A549 (cell line): ENCODE data around the gene AFAP1. TPM values are rescaled to one million over a fixed set of nuclear protein-coding genes. Genes with fewer than 3 reads are reported as not detected.

Experiments used
- ATAC-seq, 2 experiments: fragments of 200-7000 bp in 1 of 2; fragments of >200 bp in 1 of 2; cut with Nextera tagmentation in 1 of 2; cut with Tn5 transposase in 1 of 2; 3 replicates each; pipeline versions ENCODE4 v1.8.0 to v1.9.1; 2018 to 2020; ENCODE audit warnings: mild to moderate bottlenecking in 1 of 2, moderate library complexity in 1 of 2
- CTCF ChIA-PET: fragments of 300-600 bp; sonication (Branson Sonifier 250); formaldehyde crosslinking; extraction: SDS; loops from one replicate; lab custom pipeline; 2021; ENCODE audit warnings: antibody characterized with exemption, inconsistent platforms; lab: Yijun Ruan, JAX
- POLR2A ChIA-PET: fragments of 350-600 bp; formaldehyde crosslinking; extraction: SDS; loops from one replicate; lab custom pipeline; 2021; ENCODE audit warnings: antibody characterized with exemption, inconsistent platforms; lab: Yijun Ruan, JAX
- DNase-seq, 2 experiments: peaks; one replicate each; pipeline versions ENCODE4 v3.0.0 to v3.0.0-alpha.2; 2011 to 2016; ENCODE audit warnings: low read depth in 1 of 2, low spot score in 1 of 2
- FAIRE-seq: peaks from 2 replicates; lab custom pipeline; 2011; peaks lifted over from hg19 to GRCh38; lab: Jason Lieb, UNC
- H3K27ac ChIP-seq, 2 experiments: fragments of >200 bp; sonication (Bioruptor Twin); formaldehyde crosslinking; 3 replicates each; pipeline ENCODE4 v1.5.1; 2016 to 2017
- H3K4me1 ChIP-seq: fragments of >200 bp; sonication (Bioruptor Twin); formaldehyde crosslinking; 3 replicates; pipeline ENCODE4 v1.6.1; 2016
- H3K4me2 ChIP-seq: fragments of >200 bp; sonication (Bioruptor Twin); formaldehyde crosslinking; 3 replicates; pipeline ENCODE4 v1.6.1; 2016
- H3K4me3 ChIP-seq: fragments of >200 bp; sonication (Bioruptor Twin); formaldehyde crosslinking; 3 replicates; pipeline ENCODE4 v1.5.1; 2016
- H3K9me3 ChIP-seq: fragments of >200 bp; sonication (Bioruptor Twin); formaldehyde crosslinking; 3 replicates; pipeline ENCODE4 v1.6.1; 2016
- CBX8 ChIP-seq: fragments of 200-600 bp; sonication (generic); IDR thresholded peaks from 2 replicates; pipeline ENCODE4 v1.6.1; 2016
- EHF ChIP-seq: fragments of 250-450 bp; sonication (Bioruptor Pico); IDR thresholded peaks from 2 replicates; pipeline ENCODE4 v1.5.0; 2020; ENCODE audit warnings: mild to moderate bottlenecking
- EP300 ChIP-seq, 2 experiments: fragments of >200 bp; sonication (Bioruptor Twin); formaldehyde crosslinking; IDR thresholded peaks; 2 replicates in 1 of 2; 3 replicates in 1 of 2; pipeline ENCODE4 v1.6.1; 2016 to 2017
- GATA3 ChIP-seq: IDR thresholded peaks from 2 replicates; pipeline ENCODE4 v1.6.1; 2012; ENCODE audit warnings: borderline replicate concordance
- HDAC2 ChIP-seq: fragments of 200-600 bp; sonication (generic); IDR thresholded peaks from 2 replicates; pipeline ENCODE4 v1.6.1; 2016
- HOXA7 ChIP-seq: fragments of 250-450 bp; sonication (Bioruptor Pico); IDR thresholded peaks from 2 replicates; pipeline ENCODE4 v1.5.0; 2020; ENCODE audit warnings: mild to moderate bottlenecking, moderate library complexity
- HOXB5 ChIP-seq: fragments of 250-450 bp; sonication (Bioruptor Pico); IDR thresholded peaks from 2 replicates; pipeline ENCODE4 v1.5.0; 2020; ENCODE audit warnings: mild to moderate bottlenecking, moderate library complexity
- JUN ChIP-seq, 2 experiments: fragments of >200 bp; sonication (Bioruptor Twin); formaldehyde crosslinking; IDR thresholded peaks; 2 replicates in 1 of 2; 3 replicates in 1 of 2; pipeline ENCODE4 v1.6.1; 2016 to 2017
- MAZ ChIP-seq: fragments of 150-350 bp; IDR thresholded peaks from 2 replicates; pipeline ENCODE4 v1.6.1; 2014; ENCODE audit warnings: antibody characterized with exemption, low read depth, low read length, borderline replicate concordance
- MYC ChIP-seq: IDR thresholded peaks from 2 replicates; pipeline ENCODE4 v1.6.1; 2012; ENCODE audit warnings: mild to moderate bottlenecking, inconsistent platforms, low read length, improper control_type of control experiment, borderline replicate concordance
- NFE2L2 ChIP-seq: fragments of 150-350 bp; conservative IDR thresholded peaks from 2 replicates; pipeline ENCODE4 v1.6.1; 2014; ENCODE audit warnings: low read length
- NPAS2 ChIP-seq: fragments of 250-450 bp; sonication (Bioruptor Pico); IDR thresholded peaks from 2 replicates; pipeline ENCODE4 v1.8.0; 2022; ENCODE audit warnings: mild to moderate bottlenecking, moderate library complexity, borderline replicate concordance
- POLR2AphosphoS2 ChIP-seq: conservative IDR thresholded peaks from 2 replicates; pipeline ENCODE4 v1.6.1; 2012; ENCODE audit warnings: low read length, improper control_type of control experiment, inconsistent platforms
- RARB ChIP-seq: fragments of 250-450 bp; sonication (Bioruptor Pico); IDR thresholded peaks from 2 replicates; pipeline ENCODE4 v1.8.0; 2021; ENCODE audit warnings: mild to moderate bottlenecking, moderate library complexity
- SMC3 ChIP-seq: fragments of >200 bp; sonication (Bioruptor Twin); formaldehyde crosslinking; IDR thresholded peaks from 3 replicates; pipeline ENCODE4 v1.6.1; 2018; ENCODE audit warnings: inconsistent platforms
- TFCP2L1 ChIP-seq: fragments of 250-450 bp; sonication (Bioruptor Pico); IDR thresholded peaks from 2 replicates; pipeline ENCODE4 v1.5.0; 2021; ENCODE audit warnings: mild to moderate bottlenecking
- TP53 ChIP-seq: fragments of 250-450 bp; sonication (Bioruptor Pico); IDR thresholded peaks from 2 replicates; pipeline ENCODE4 v1.5.0; 2021; ENCODE audit warnings: mild to moderate bottlenecking, moderate library complexity
- ZNF302 ChIP-seq: fragments of 250-450 bp; sonication (Bioruptor Pico); IDR thresholded peaks from 2 replicates; pipeline ENCODE4 v1.9.0; 2021; ENCODE audit warnings: inconsistent platforms, mild to moderate bottlenecking, moderate library complexity
- WGBS: methylation state at CpG from one replicate; pipeline ENCODE4 v1.1.6; 2017; ENCODE audit errors: missing lambda C conversion rate; 5-methylcytosine and 5-hydroxymethylcytosine counted together
- polyA plus RNA-seq, 4 experiments: library from polyadenylated mRNA; depleted of rRNA in 3 of 4; stranded (reverse); fragments of >200 nt; fragmentation: RNase III in 1 of 4; extraction: RNeasy Plus Mini Kit Qiagen cat#74134 plus additional on column Dnase treatment in 1 of 4; gene quantifications; 2 replicates in 3 of 4; 3 replicates in 1 of 4; pipeline ENCODE4 v1.2.3, GENCODE V29; 2011 to 2017
- TF ChIP-seq, protein P1 (sequence below): fragments of 250-450 bp; sonication (Bioruptor Pico); IDR thresholded peaks from 2 replicates; pipeline ENCODE4 v1.5.0; 2021; ENCODE audit warnings: mild to moderate bottlenecking, moderate library complexity, borderline replicate concordance
- TF ChIP-seq, protein P2 (sequence below): fragments of 250-450 bp; sonication (Bioruptor Pico); IDR thresholded peaks from 2 replicates; pipeline ENCODE4 v1.5.0; 2020; ENCODE audit warnings: low read depth, mild to moderate bottlenecking, moderate library complexity
- TF ChIP-seq, protein P3 (sequence below): fragments of 450-650 bp; IDR thresholded peaks from 2 replicates; pipeline ENCODE4 v1.6.1; 2014; ENCODE audit warnings: antibody characterized with exemption

AFAP1 gene
- polyA plus RNA-seq, 2 of the 4 experiments (the other 2 are of a cell fraction), result 25.4 to 29.6 TPM

DNA sequence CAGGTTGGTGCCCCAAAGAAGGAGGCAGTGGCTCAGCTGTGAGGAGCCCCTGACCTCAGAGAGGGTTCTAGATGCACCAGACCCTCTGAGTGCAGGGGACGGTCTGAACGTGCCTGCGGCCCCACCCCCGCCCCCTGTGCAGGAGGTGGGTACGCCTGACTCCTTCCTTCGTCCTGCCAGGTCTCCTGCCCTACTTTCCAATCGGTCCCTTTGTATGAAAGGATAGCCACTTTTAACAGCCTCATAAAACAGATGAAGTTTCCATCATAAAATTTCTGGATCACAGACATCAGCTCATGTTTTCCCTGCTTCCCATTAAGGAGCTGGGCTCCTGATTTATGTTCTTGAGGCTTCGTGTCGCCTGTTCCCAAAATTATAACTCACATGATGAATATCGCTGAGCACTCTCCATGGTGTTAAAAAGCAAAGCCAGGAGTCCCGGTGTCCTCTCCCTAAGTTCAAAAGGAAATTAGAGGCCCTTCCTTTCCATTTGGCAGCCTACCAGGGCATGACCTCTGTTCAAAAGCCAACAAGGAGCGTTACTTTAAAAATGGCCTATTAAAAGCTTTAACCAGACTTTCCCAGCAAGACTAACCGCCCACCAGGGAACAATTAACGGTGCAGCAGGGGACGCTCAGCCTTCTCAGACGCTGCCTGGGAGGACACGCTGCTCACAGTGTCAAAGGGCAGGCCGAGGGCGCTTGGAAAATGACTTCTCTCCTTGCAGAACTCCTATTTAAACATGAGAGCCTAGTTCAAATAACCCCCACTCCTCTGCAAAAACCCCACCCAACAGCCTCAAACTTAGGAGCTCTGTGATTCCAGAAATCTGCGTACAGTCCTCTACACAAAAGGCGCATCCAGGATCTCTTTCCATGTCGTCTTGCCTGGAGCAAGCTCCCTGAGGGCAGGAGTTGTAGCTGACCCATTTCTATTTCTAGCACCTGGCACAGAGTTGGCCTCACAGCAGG, 181.9 kb downstream of the AFAP1 start (continued):
- TF ChIP-seq, protein P1, sequence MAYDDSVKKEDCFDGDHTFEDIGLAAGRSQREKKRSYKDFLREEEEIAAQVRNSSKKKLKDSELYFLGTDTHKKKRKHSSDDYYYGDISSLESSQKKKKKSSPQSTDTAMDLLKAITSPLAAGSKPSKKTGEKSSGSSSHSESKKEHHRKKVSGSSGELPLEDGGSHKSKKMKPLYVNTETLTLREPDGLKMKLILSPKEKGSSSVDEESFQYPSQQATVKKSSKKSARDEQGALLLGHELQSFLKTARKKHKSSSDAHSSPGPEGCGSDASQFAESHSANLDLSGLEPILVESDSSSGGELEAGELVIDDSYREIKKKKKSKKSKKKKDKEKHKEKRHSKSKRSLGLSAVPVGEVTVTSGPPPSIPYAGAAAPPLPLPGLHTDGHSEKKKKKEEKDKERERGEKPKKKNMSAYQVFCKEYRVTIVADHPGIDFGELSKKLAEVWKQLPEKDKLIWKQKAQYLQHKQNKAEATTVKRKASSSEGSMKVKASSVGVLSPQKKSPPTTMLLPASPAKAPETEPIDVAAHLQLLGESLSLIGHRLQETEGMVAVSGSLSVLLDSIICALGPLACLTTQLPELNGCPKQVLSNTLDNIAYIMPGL (CRISPR knock-in tag), result no peak
- TF ChIP-seq NPAS2 (CRISPR knock-in tag), result no peak

DNA sequence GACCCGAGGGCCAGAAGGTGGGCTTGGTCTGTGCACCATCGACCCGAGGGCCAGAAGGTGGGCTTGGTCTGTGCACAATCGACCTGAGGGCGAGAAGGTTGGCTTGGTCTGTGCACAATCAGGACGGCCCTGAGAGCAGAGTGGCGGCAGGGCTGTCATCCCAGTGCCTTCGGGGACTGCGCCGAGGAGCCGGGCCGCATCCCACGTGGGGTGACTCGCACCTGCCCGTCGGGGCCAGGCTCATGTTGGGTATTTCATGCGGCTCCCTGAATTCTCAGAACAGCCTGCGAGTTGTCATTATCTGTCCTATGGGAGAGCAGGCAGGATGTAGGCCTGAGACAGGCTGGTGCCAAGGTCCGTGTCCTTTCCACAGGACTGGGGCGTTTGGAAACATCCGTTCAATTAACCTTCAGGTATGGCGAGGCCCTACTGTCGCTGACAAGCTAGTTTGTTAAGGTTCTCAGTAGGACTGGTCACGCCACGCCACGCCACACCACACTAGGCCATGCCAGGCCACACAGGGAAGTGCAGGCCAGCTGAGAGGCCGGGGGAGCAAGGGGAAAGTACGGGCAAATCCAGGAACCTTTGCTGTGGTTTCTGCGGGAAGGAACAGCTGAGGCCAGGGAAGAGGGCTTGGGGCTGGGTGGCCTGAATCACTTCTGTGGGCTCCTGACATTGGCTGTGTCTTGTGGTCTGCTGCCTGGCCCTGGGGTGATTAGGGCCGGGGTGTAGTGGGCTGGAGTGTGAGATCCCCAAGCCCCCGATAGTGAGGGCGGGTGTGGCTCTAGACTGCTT, 182.9 kb downstream of the AFAP1 start:
- DNase-seq (no peak), FAIRE-seq (no peak), ATAC-seq (0 out of 6 replicates have a peak, but pooled peaks of 1 of the 2 experiments have one; percentile 14)
- Histone ChIP-seq H3K9me3 (no peaks in the 10 kb centered on the region), H3K4me2 (no peak overlapping the region), H3K4me1 (peaks cover 13% of the 10 kb centered on the region), H3K27ac (no peak overlapping the region; a peak in 1 of 6 replicates), H3K4me3 (no peak overlapping the region)
- ChIA-PET POLR2A (no interaction called here), CTCF (no interaction called here)
- no peak for TF ChIP-seq EP300 (IDR thresholded peaks at IDR 0.05)
- TF ChIP-seq CBX8, result no peak
- no peak for TF ChIP-seq ZNF302 (CRISPR knock-in tag)
- no peak for TF ChIP-seq HDAC2
- no peak for TF ChIP-seq HOXA7 (CRISPR knock-in tag)
- no peak for TF ChIP-seq NFE2L2
- no peak for TF ChIP-seq EHF
- TF ChIP-seq, protein P1 (CRISPR knock-in tag), result no peak
- TF ChIP-seq MYC, result no peak
- no peak for TF ChIP-seq JUN (IDR thresholded peaks at IDR 0.05)
- TF ChIP-seq, protein P2, sequence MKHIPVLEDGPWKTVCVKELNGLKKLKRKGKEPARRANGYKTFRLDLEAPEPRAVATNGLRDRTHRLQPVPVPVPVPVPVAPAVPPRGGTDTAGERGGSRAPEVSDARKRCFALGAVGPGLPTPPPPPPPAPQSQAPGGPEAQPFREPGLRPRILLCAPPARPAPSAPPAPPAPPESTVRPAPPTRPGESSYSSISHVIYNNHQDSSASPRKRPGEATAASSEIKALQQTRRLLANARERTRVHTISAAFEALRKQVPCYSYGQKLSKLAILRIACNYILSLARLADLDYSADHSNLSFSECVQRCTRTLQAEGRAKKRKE (CRISPR knock-in tag), result no peak
- TF ChIP-seq POLR2AphosphoS2, result no peak
- TF ChIP-seq SMC3, result no peak
- no peak for TF ChIP-seq RARB (CRISPR knock-in tag)
- TF ChIP-seq, protein P3, sequence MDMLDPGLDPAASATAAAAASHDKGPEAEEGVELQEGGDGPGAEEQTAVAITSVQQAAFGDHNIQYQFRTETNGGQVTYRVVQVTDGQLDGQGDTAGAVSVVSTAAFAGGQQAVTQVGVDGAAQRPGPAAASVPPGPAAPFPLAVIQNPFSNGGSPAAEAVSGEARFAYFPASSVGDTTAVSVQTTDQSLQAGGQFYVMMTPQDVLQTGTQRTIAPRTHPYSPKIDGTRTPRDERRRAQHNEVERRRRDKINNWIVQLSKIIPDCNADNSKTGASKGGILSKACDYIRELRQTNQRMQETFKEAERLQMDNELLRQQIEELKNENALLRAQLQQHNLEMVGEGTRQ, result no peak
- TF ChIP-seq GATA3, result no peak
- no peak for TF ChIP-seq TFCP2L1 (CRISPR knock-in tag)
- no peak for TF ChIP-seq HOXB5
- no peak for TF ChIP-seq MAZ
- TF ChIP-seq TP53, result no peak
- 93% methylated on average over 14 of the region's 32 CpGs for WGBS
